Gastroesophageal sphincter (tissue), 3 donors: ENCODE measurements around the gene FA2H.

Experiments used
- CTCF ChIP-seq, 4 experiments: fragments of 200-600 bp in 2 of 4; fragments of 450-650 bp in 2 of 4; sonication (generic) in 1 of 4; IDR thresholded peaks; one replicate each; pipeline ENCODE4 v1.5.1; 2017 to 2019; ENCODE audit warnings: antibody characterized with exemption in 4 of 4, mild to moderate bottlenecking in 2 of 4, moderate library complexity in 2 of 4
- POLR2AphosphoS5 ChIP-seq: sonication (generic); formaldehyde crosslinking; IDR thresholded peaks from one replicate; pipeline ENCODE4 v1.6.1; 2017; ENCODE audit warnings: antibody characterized with exemption

- TF ChIP-seq CTCF (IDR thresholded peaks at IDR 0.05) = no peak
- no peak for TF ChIP-seq POLR2AphosphoS5
These were observed 40.1 kb downstream of the FA2H start for GRCh38 chr16:74734361-74735161.
